GM19395 (cell line): ENCODE data around the gene HHAT.
"Not testable (repeated sequence)": the region's sequence is repeated elsewhere in the genome, so short reads cannot be mapped to it uniquely, and the experiment has no call there.

ENCODE experiments used
- ATAC-seq: cut with Tn5 transposase; IDR thresholded peaks from one replicate; pipeline ENCODE4 v1.9.1; 2021; ENCODE audit warnings: mild to moderate bottlenecking, moderate library complexity; ENCODE audit not compliant: unreplicated experiment

The HHAT gene

GRCh38 chr1:210354305-210354704, 25.6 kb downstream of the HHAT start:
- not testable (repeated sequence) for ATAC-seq

DNA sequence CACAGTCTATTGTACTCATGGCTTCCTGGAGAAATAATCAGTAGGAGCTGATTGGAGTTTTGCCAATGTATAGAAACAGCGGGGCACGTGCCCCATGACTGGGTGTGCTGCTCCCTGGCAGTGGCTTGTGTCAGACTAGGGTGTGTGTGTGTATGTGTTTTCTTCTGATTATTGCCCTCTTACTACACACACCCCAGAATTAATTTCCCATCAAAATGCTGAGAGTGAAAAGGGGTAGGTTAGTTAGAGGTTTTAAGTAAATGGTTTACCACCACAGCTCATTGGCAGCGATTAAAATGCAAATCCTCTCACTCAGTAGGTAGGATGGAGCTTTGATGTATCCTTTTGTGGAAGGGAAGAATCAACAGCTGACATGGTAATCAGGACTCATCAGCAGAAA, 29.9 kb downstream of the HHAT start:
- no peak for ATAC-seq

- ATAC-seq = no peak
These were observed 30.6 kb downstream of the HHAT start for GRCh38 chr1:210359255-210359654.

GRCh38 chr1:210360852-210361477, 32.3 kb downstream of the HHAT start:
- ATAC-seq = peak; percentile 79

- ATAC-seq = no peak
These were observed 33.0 kb downstream of the HHAT start for GRCh38 chr1:210361665-210362064.

DNA sequence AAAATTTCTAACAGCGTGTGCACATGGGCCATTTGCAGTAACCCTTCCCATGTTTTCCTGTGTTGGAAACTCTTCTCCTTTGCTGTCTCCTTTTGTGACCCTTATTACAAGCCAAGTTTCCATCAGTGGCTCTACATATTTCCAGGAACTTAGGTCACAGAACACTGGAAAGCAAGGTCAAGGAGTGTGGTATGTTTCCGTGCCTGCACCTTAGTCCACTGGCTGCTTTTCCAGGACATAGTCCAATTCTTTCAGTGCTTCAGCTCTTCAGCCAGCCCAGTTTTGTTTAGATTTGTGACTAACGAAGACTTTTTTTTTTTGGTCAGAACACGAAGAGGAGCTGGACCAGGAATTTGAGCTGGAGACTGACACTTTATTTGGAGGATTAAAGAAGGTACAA, 33.8 kb downstream of the HHAT start:
- no peak for ATAC-seq

DNA sequence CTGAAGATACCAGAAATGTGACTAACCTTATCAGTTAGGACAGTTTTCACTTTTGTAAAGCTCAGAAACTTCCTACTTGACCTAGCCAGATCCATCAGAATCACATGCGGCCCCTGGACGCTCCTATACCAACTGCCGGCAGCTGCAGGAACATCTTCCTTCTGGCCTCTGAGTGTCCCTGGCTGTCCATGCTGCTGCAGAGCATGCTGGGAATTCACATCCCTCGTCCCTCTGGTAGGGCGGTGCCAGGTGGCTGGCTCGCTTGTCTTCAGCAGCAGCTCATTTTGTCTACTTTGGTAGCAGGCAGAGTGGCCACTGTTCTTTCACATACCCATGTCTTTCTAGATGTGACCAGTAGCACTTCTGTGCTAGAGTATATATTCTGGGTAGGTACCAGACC, 34.4 kb downstream of the HHAT start:
- no peak for ATAC-seq

DNA sequence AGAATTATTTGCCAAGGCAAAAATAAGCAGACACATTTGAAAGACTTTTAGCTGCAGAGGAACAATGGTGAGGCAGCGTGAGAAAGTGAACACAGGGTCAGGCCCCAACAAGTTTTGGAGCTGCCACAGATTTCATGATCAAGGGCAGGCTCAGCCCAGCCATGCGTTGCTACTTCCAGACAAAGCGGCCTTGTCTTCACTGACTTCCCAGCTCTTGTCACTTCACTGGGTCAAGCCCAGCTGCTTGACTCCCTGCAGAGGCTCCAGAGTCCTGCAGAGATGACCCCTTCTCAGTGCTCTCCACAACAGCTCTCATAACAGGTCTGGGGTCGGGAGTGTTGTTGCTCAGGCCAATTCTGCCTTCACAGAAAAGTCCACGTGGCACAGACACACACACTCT, 35.8 kb downstream of the HHAT start:
- ATAC-seq = no peak

GRCh38 chr1:210366767-210367166, 38.1 kb downstream of the HHAT start:
- ATAC-seq = no peak

GRCh38 chr1:210367566-210367965, 38.9 kb downstream of the HHAT start:
- no peak for ATAC-seq

GRCh38 chr1:210369425-210369824, 40.7 kb downstream of the HHAT start:
- no peak for ATAC-seq

GRCh38 chr1:210371916-210372315, 43.2 kb downstream of the HHAT start:
- no peak for ATAC-seq

DNA sequence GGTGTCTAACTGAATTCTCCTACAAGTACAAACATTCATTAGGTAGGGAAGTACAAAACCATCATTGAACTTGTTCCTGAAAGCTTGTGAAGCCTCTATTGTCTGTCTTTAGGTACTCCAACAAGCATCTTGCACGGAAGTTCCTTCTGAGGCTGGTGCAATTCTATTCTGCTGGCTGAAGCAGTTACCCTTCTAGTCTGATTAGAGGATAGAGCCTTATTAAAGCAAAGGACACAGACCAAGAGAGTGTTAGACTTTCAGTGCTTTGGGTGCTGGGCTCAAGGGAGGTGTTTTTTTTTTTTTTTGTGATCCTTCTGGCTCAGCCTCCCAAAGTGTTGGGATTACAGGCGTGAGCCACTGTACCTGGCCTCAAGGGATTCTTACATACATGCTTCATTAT, 43.8 kb downstream of the HHAT start:
- no peak for ATAC-seq

GRCh38 chr1:210372931-210373627, 44.4 kb downstream of the HHAT start:
- no peak for ATAC-seq

DNA sequence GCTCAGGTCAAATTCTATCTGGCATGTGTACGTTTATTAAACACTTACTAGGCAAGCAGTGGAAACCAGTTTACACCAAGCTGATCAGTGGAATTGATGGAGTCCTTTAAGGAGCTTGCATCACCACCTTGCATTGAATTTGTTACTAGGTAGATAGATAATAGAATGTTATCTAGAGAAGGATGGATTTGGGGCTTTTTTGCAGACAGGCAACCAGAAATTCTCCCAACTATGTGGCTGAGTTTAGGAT, 44.9 kb downstream of the HHAT start:
- ATAC-seq = peak; percentile 14

- peak; percentile 85 for ATAC-seq
These were observed 45.3 kb downstream of the HHAT start for GRCh38 chr1:210373878-210374599.

GRCh38 chr1:210374600-210374953, 45.9 kb downstream of the HHAT start:
- ATAC-seq = no peak

DNA sequence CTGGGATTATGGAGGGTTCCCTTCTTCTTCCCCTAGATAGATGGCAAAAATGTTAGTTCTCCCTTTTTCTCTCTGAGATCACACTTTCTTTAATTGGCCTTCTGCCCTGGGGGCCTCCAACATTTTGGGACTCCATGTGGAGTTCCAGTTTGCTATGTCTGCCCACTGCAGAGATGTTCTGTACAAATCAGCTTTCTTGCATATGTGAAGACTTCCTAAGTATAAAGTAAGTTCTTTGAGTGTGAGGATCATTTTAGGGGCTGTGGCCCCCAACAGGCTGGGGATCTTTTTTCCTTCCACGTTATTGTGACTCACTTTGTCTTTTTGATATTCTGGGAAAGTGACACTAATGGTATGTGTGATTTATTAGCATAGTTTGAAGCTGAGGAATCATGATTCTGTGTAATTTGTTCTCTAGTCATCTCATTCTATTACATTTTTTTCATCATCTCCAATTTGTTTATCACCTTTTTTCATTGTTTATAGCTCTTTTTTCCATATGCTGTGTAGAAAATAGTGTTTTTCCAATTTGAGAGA, 48.2 kb downstream of the HHAT start:
- no peak for ATAC-seq

GRCh38 chr1:210377731-210378333, 49.1 kb downstream of the HHAT start:
- ATAC-seq = no peak

DNA sequence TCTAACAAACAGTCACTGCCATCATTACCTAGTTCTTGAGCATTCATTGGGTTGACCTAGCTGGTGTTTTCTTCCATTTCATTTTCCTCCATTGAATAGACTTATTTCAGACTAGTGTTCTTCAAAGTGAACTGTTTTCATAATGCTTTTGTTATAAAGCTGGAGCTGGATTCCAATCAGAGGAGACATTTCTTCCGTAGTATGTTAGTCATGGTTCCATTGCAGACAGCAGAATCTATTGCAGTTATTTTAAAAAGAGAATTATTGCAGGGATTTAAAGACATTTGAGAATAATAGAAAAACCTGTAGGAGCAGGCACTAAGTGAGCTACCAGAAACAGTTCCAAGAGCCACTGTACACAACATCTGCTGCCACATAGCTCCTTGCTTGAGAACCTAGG, 50.0 kb downstream of the HHAT start:
- no peak for ATAC-seq

- ATAC-seq = no peak
These were observed 53.2 kb downstream of the HHAT start for GRCh38 chr1:210381934-210382333.

DNA sequence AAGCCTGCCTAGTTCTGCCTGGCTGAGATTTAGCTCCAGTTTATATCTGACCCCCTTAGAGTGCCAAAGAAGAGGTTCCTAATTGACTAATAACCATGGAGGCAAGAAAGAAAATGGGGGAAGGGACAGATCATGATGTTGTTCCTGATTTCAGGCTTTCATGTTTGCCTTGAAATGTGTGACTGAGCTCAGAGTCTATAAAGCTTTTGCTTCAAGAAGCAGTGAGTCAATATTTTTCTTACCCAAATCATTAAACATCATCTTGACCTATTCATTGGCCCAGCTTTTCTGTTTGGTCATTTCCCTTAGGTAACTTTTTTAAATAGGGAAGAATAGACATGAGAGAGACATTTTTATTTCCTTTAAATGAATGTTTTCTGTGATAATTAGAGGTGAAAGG, 55.9 kb downstream of the HHAT start:
- no peak for ATAC-seq
